ENCODE results near the gene SYNCRIP.
A peak's percentile ranks its signal among the peaks of the same experiment; 100 is the strongest.
"Not testable (repeated sequence)": the region's sequence is repeated elsewhere in the genome, so short reads cannot be mapped to it uniquely, and the experiment has no call there.

SYNCRIP gene

DNA sequence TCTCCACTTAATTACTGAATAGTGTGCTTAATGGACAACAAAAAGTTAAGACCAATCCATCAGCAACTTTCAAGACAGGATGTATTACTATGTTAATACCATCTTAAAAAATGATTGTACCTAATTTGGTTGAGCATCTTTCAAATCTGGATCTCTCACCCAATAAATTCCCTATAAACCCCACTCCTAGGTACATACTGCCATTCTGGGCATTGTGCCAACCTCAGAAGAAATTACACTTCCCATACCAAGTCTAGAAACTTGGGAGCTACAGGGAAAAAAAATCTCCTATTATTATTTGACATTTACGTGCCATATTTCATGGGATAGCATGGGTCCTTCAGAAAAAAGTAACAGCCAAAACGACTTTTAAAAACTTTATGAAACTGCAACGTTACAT, 5.1 kb downstream of the SYNCRIP start:
- Histone ChIP-seq H3K14ac (ENCODE audit: low read length) (no peak overlapping the region), H2AFZ (ENCODE audit: insufficient read depth, low read length, poor library complexity) (no peak overlapping the region), H3K4me1 (ENCODE audit: control insufficient read depth in 1 of 2, insufficient read depth in 2 of 2, low read length in 2 of 2) (no peaks in the 10 kb centered on the region), H3K27me3 (ENCODE audit: insufficient read depth, low read length) (no peaks in the 10 kb centered on the region), H2AK5ac (ENCODE audit: low read length) (no peak overlapping the region), H3K4ac (ENCODE audit: low read depth, low read length) (no peak overlapping the region), H3K9ac (ENCODE audit: low read length) (no peak overlapping the region), H3K4me3 (ENCODE audit: low read depth, low read length) (no peak overlapping the region), H3K9me3 (ENCODE audit: insufficient read depth, low read depth, low read length) (peaks cover 2% of the 10 kb centered on the region), H4K91ac (ENCODE audit: low read depth, low read length) (no peak overlapping the region), H4K12ac (ENCODE audit: low read depth, low read length) (no peak overlapping the region), H2BK12ac (ENCODE audit: low read length) (no peak overlapping the region), H3K79me1 (ENCODE audit: low read length) (peaks cover 7% of the 10 kb centered on the region), H2BK120ac (ENCODE audit: insufficient read depth, low read length, poor library complexity) (no peak overlapping the region), H3K79me2 (ENCODE audit: control insufficient read depth, insufficient read depth, low read length, poor library complexity) (peaks cover 25% of the 10 kb centered on the region), H3K36me3 (ENCODE audit: control insufficient read depth in 1 of 2, insufficient read depth in 2 of 2, low read length in 2 of 2) (peaks cover 26 to 30% of the 10 kb centered on the region in 2 experiments), H3K18ac (ENCODE audit: low read length) (no peak overlapping the region), H2BK5ac (ENCODE audit: low read depth, low read length, poor library complexity) (no peak overlapping the region), H4K8ac (ENCODE audit: low read depth, low read length) (no peak overlapping the region), H3K27ac (ENCODE audit: low read depth, low read length) (no peak overlapping the region), H3K4me2 (ENCODE audit: low read length) (no peak overlapping the region), H3K23ac (ENCODE audit: low read length) (no peak overlapping the region)
- WGBS (ENCODE audit: extremely low coverage, insufficient coverage, insufficient read length) = 100% methylated on average over 1 of the region's 3 CpGs
- DNase-seq = no peak

DNA sequence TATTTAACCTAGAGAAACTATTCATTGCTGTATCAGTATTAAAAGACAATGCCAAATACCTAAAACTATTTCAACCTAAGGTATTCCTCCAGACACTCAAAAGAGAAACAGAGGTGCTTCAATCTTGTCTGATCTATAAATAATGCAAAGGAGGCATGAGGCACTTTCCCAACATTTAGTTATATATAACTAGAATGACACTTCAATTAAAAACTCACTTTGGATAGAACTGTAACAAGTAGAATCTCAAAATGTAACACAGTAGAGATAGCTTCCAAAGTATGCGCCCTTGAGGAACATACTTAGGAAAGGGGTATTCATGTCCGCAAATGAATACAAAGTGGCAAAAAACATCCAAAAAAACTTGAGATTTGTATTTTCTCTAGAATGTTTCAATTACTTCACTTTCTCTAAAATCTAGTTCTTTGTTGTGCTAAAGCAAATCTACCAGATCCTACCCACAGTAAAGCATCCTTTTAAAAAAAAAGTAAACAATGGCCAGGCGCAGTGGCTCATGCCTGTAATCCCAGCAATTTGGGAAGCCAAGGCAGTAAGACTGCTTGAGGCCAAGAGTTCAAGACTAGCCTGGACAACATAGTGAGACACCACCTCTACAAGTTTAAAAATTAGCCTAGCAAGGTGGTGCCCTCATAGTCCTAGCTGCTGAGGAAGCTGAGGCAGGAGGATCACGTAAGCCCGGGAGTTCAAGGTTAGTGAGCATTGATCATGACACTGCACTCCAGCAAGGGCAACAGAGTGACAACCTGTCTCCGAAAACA, 10.3 kb downstream of the SYNCRIP start:
- Histone ChIP-seq H4K91ac (ENCODE audit: low read depth, low read length) (no peak overlapping the region), H3K9me3 (ENCODE audit: insufficient read depth, low read depth, low read length) (no peaks in the 10 kb centered on the region), H3K4me3 (ENCODE audit: low read depth, low read length) (no peak overlapping the region), H3K4me1 (ENCODE audit: control insufficient read depth in 1 of 2, insufficient read depth in 2 of 2, low read length in 2 of 2) (no peaks in the 10 kb centered on the region), H3K27me3 (ENCODE audit: insufficient read depth, low read length) (no peaks in the 10 kb centered on the region), H3K4me2 (ENCODE audit: low read length) (no peak overlapping the region), H4K8ac (ENCODE audit: low read depth, low read length) (no peak overlapping the region), H3K23ac (ENCODE audit: low read length) (no peak overlapping the region), H3K79me1 (ENCODE audit: low read length) (no peaks in the 10 kb centered on the region), H3K18ac (ENCODE audit: low read length) (no peak overlapping the region), H2BK5ac (ENCODE audit: low read depth, low read length, poor library complexity) (no peak overlapping the region), H2AK5ac (ENCODE audit: low read length) (no peak overlapping the region), H4K12ac (ENCODE audit: low read depth, low read length) (no peak overlapping the region), H2BK12ac (ENCODE audit: low read length) (no peak overlapping the region), H3K36me3 (ENCODE audit: control insufficient read depth in 1 of 2, insufficient read depth in 2 of 2, low read length in 2 of 2) (peaks cover 33 to 47% of the 10 kb centered on the region in 2 experiments), H3K4ac (ENCODE audit: low read depth, low read length) (peak overlapping the region; percentile 8), H3K27ac (ENCODE audit: low read depth, low read length) (no peak overlapping the region), H2BK120ac (ENCODE audit: insufficient read depth, low read length, poor library complexity) (no peak overlapping the region), H3K14ac (ENCODE audit: low read length) (no peak overlapping the region), H2AFZ (ENCODE audit: insufficient read depth, low read length, poor library complexity) (no peak overlapping the region), H3K9ac (ENCODE audit: low read length) (no peak overlapping the region), H3K79me2 (ENCODE audit: control insufficient read depth, insufficient read depth, low read length, poor library complexity) (peaks cover 8% of the 10 kb centered on the region)
- DNase-seq = no peak
- no CpG with 5 or more reads among the region's 6 CpGs for WGBS (ENCODE audit: extremely low coverage, insufficient coverage, insufficient read length)

DNA sequence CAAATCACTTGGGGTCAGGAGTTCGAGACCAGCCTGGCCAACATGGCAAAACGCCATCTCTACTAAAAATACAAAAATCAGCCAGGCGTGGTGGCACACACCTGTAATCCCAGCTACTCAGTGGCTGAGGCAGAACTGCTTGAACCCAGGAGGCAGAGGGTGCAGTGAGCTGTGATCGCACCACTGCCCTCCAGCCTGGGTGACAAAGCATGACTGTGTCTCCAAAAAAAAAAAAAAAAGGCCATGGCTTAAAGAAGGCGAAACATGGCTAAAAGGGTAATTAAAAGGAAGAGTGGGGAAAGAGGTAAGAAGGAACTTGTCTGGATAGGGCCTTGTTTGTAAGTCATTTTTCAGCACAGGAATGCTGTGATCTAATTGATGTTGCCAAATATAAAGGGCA, 11.6 kb downstream of the SYNCRIP start:
- H3K79me2 ChIP-seq (ENCODE audit: control insufficient read depth, insufficient read depth, low read length, poor library complexity); DNase-seq; H4K91ac ChIP-seq (ENCODE audit: low read depth, low read length); H3K18ac ChIP-seq (ENCODE audit: low read length); H3K4me1 ChIP-seq (ENCODE audit: control insufficient read depth in 1 of 2, insufficient read depth in 2 of 2, low read length in 2 of 2); H3K27ac ChIP-seq (ENCODE audit: low read depth, low read length); H4K8ac ChIP-seq (ENCODE audit: low read depth, low read length); H4K12ac ChIP-seq (ENCODE audit: low read depth, low read length); H2AFZ ChIP-seq (ENCODE audit: insufficient read depth, low read length, poor library complexity); H2BK5ac ChIP-seq (ENCODE audit: low read depth, low read length, poor library complexity); H2AK5ac ChIP-seq (ENCODE audit: low read length); H3K79me1 ChIP-seq (ENCODE audit: low read length); H3K9ac ChIP-seq (ENCODE audit: low read length); H3K4me3 ChIP-seq (ENCODE audit: low read depth, low read length); H2BK12ac ChIP-seq (ENCODE audit: low read length); H2BK120ac ChIP-seq (ENCODE audit: insufficient read depth, low read length, poor library complexity); H3K23ac ChIP-seq (ENCODE audit: low read length); H3K14ac ChIP-seq (ENCODE audit: low read length); H3K4me2 ChIP-seq (ENCODE audit: low read length); H3K27me3 ChIP-seq (ENCODE audit: insufficient read depth, low read length); H3K9me3 ChIP-seq (ENCODE audit: insufficient read depth, low read depth, low read length): not testable (repeated sequence)
- Histone ChIP-seq H3K4ac (ENCODE audit: low read depth, low read length) (peak overlapping the region; percentile 75), H3K36me3 (ENCODE audit: control insufficient read depth in 1 of 2, insufficient read depth in 2 of 2, low read length in 2 of 2) (peaks cover 34 to 46% of the 10 kb centered on the region in 2 experiments)
- no CpG with 5 or more reads among the region's 5 CpGs for WGBS (ENCODE audit: extremely low coverage, insufficient coverage, insufficient read length)

DNA sequence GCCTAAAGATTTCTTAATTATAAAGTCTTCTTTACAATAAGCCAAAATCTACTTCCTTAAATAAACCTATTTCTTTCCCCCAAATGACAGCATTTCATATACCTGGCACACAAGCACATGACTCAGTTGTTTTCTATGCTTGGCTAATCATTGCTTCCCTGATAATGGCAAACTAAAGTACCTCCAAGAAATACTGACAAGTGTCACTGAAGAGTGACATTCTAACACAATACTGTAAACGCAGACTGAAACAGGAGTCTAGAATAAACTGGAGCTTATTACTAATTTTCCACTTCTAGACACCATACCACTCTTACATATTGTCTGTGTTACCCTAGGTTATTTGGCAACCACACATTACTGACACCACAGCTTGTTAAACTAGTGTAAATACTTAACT, 14.3 kb downstream of the SYNCRIP start:
- no peak overlapping the region for H2AFZ ChIP-seq (ENCODE audit: insufficient read depth, low read length, poor library complexity)
- no peak overlapping the region for H3K4me2 ChIP-seq (ENCODE audit: low read length)
- no peak overlapping the region for H3K23ac ChIP-seq (ENCODE audit: low read length)
- H4K12ac ChIP-seq (ENCODE audit: low read depth, low read length) = no peak overlapping the region
- H3K9ac ChIP-seq (ENCODE audit: low read length) = no peak overlapping the region
- H3K9me3 ChIP-seq (ENCODE audit: insufficient read depth, low read depth, low read length) = no peaks in the 10 kb centered on the region
- no peak overlapping the region for H2BK12ac ChIP-seq (ENCODE audit: low read length)
- no peak overlapping the region for H3K27ac ChIP-seq (ENCODE audit: low read depth, low read length)
- H4K8ac ChIP-seq (ENCODE audit: low read depth, low read length) = no peak overlapping the region
- no peak overlapping the region for H2AK5ac ChIP-seq (ENCODE audit: low read length)
- no peak overlapping the region for H3K4me3 ChIP-seq (ENCODE audit: low read depth, low read length)
- H4K91ac ChIP-seq (ENCODE audit: low read depth, low read length) = no peak overlapping the region
- no peaks in the 10 kb centered on the region for H3K27me3 ChIP-seq (ENCODE audit: insufficient read depth, low read length)
- no peak overlapping the region for H2BK120ac ChIP-seq (ENCODE audit: insufficient read depth, low read length, poor library complexity)
- no peaks in the 10 kb centered on the region for H3K4me1 ChIP-seq (ENCODE audit: control insufficient read depth in 1 of 2, insufficient read depth in 2 of 2, low read length in 2 of 2)
- H3K79me2 ChIP-seq (ENCODE audit: control insufficient read depth, insufficient read depth, low read length, poor library complexity) = peaks cover 3% of the 10 kb centered on the region
- H3K36me3 ChIP-seq (ENCODE audit: control insufficient read depth in 1 of 2, insufficient read depth in 2 of 2, low read length in 2 of 2) = peaks cover 25 to 36% of the 10 kb centered on the region in 2 experiments
- WGBS (ENCODE audit: extremely low coverage, insufficient coverage, insufficient read length) = no CpG with 5 or more reads among the region's 1 CpG
- no peaks in the 10 kb centered on the region for H3K79me1 ChIP-seq (ENCODE audit: low read length)
- peak overlapping the region; percentile 91 for H3K4ac ChIP-seq (ENCODE audit: low read depth, low read length)
- H3K14ac ChIP-seq (ENCODE audit: low read length) = no peak overlapping the region
- H2BK5ac ChIP-seq (ENCODE audit: low read depth, low read length, poor library complexity) = no peak overlapping the region
- no peak for DNase-seq
- no peak overlapping the region for H3K18ac ChIP-seq (ENCODE audit: low read length)

Measured in trophoblast cell (in vitro differentiated cells and primary cell).